22Rv1 (cell line): ENCODE measurements around the gene SERPINA5.
"Not testable (repeated sequence)": the region's sequence is repeated elsewhere in the genome, so short reads cannot be mapped to it uniquely, and the experiment has no call there.

Experiments used
- H3K27ac ChIP-seq: fragments of 450-650 bp; 2 replicates; pipeline ENCODE4 v1.5.1; 2017
- ZFX ChIP-seq: fragments of 450-650 bp; IDR thresholded peaks from 2 replicates; pipeline ENCODE4 v1.6.1; 2017; ENCODE audit warnings: antibody characterized with exemption, borderline replicate concordance
- TF ChIP-seq, protein P1 (sequence below): fragments of 450-650 bp; IDR thresholded peaks from 2 replicates; pipeline ENCODE4 v1.5.1; 2017; ENCODE audit warnings: mild to moderate bottlenecking

SERPINA5 gene

DNA sequence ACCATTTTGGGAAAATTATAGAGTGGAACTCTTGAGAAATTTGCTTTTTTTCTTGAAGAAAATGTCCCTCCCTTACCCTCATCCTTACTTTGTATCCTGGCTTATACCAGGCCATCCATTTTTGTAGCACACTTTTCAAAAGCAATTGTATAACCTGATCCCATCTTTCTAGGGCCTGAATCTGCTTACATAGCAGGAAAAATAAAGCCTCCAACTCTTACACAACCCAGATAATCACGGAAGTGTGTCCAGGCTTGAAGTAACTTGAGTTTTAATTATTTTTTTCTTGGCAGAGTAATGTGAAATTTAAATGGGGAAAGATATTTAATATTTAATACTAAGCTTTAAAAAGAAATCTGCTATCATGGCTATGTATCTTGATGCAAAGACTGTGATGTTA is 53.9 kb downstream of the SERPINA5 start:
- TF ChIP-seq, protein P1, sequence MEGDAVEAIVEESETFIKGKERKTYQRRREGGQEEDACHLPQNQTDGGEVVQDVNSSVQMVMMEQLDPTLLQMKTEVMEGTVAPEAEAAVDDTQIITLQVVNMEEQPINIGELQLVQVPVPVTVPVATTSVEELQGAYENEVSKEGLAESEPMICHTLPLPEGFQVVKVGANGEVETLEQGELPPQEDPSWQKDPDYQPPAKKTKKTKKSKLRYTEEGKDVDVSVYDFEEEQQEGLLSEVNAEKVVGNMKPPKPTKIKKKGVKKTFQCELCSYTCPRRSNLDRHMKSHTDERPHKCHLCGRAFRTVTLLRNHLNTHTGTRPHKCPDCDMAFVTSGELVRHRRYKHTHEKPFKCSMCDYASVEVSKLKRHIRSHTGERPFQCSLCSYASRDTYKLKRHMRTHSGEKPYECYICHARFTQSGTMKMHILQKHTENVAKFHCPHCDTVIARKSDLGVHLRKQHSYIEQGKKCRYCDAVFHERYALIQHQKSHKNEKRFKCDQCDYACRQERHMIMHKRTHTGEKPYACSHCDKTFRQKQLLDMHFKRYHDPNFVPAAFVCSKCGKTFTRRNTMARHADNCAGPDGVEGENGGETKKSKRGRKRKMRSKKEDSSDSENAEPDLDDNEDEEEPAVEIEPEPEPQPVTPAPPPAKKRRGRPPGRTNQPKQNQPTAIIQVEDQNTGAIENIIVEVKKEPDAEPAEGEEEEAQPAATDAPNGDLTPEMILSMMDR, result no peak
- no peak for TF ChIP-seq ZFX
- no peak overlapping the region for H3K27ac ChIP-seq

DNA sequence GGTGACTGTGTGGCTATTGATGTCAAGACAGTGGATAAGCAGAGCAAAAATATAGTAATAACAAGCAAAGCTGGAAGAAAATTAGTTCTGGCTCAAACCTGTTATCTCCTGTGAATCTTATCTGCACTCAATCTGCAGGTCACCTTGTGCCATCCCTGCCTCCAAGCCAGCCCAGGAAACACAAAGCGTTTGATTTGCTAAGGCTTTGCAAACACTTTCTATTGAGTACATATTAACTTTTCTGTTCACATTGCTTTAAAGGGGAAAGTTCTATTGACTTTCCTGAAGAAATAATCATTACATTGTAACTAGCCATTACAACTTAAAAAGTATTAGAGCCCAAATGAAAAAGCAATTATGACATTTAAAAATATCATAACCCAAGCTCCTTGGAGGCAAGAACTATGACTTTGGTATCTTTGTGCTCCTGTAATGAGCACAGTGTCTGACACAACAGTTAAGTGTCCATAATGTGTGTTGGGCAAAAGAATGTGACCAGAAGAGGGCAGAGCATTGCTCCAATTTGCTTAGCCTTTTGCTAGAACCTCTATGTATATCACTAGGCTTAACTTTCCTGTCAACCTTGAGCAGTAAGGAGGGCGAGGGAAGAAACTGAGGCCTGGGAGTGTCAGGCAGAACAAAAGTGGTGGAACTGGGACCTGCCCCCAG is 55.7 kb downstream of the SERPINA5 start:
- TF ChIP-seq ZFX, result no peak
- TF ChIP-seq, protein P1, result peak; percentile 34; the same call in 1 of the 2 replicates

DNA sequence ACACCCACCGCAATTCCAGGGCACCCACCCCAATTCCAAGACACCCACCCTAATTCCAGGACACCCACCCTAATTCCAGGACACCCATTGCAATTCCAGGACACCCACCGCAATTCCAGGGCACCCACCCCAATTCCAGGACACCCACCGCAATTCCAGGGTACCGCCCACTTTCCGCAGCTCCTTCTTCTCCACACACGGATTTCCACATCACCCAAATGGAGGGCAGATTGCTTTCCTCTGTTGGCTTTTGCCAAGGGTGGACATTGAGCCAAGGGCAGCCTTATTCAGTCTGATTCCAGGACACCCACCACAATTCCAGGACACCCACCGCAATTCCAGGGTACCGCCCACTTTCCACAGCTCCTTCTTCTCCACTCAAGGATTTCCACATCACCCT is 56.6 kb downstream of the SERPINA5 start:
- not testable (repeated sequence) for H3K27ac ChIP-seq

More for the DNA sequence above, 55.7 kb downstream of the SERPINA5 start:
- no peak overlapping the region for H3K27ac ChIP-seq

DNA sequence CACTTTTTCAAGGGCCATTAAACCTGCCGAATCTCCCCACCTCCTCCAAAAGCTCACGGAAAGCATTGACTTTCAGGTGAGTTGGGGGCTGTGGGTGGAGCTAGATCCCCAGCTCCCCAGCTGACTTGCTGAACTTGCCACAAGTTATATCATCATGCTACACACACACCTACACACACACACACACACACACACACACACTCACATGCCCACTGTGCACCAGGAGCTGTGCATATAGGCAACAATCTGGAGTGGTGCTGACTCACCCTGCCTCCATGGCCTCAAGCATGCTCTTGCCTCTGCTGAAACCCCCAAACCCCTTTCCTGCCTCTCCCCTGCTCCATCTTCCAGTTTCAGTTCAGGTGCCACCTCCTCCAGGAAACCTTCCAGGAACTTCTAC is 57.1 kb downstream of the SERPINA5 start:
- H3K27ac ChIP-seq, result no peak overlapping the region
- no peak for TF ChIP-seq ZFX
- TF ChIP-seq, protein P1, result no peak

DNA sequence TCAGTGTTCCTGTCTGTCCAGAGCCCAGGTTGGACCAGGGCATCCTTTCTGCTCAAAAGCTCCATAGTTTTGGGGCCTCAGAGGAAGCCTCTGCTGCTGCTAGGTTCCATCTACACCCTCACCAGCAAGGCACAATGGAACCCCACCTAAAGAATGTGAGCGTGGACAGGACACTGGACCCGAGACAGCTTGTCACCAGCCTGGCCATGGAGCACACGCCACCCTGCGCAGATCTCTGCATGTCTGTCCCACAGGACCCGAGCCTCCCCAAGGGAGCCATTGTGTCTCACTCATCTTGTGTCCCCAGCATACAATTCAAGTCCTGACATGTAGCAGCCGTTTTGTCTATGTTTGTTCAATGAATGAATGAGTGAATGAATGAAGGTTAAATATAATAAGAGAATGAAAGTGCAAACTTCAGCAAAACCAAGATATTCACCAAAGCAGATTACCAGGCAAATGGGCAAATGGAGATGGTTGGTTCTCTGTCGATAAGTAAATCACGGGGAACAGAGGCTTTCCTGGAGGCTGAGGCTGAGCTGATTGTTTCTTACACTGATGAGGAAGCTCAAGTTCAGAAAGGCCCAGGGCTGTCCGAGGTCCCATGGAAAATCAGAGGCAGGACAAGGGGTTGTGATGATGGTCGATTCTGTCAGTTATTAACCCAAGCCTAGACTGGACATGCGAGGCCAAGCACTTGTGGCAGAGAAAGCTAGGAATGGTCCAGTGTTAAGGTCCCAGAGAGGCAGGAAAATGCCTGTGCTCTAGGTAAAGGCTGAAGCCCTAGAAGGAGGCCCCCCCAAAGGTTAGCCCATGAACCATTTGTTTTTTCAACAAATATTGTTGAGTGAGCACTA is 58.0 kb downstream of the SERPINA5 start:
- no peak overlapping the region for H3K27ac ChIP-seq
- TF ChIP-seq, protein P1, result no peak
- no peak for TF ChIP-seq ZFX

DNA sequence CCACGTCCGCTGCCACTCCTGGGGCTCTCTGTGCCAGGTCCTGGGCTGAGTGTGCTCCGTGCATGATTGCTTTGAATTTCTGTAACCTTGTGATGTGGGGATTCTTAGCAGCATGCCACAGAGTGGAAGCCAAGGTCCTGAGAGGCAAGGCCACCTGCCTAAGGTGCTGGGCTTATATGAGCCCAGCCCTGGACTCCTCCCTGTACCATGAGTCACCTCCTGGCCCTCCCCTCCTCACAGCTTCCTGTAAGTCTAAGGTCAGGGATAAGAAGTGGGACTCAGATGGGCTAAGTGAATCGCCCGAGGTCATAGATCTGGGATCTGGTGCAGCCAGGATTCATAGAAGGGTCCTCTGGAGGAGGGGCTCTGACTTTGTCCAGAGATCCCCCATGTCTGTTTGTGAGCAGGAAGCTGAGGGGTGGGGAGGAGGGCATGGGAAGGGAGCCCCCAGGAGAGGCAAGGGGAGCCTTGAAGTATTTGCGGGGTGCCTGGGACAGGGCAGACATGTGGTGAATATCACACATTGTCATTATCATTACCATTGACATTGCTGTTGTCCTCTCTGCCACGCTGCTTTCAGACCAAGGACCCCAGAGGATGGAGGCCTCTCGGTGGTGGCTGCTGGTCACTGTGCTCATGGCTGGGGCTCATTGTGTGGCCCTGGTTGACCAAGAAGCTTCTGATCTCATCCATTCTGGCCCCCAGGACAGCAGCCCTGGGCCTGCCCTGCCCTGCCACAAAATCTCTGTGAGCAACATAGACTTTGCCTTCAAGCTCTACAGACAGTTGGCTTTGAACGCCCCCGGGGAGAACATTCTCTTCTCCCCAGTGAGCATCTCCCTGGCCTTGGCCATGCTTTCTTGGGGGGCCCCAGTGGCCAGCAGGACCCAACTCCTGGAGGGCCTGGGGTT is 59.8 kb downstream of the SERPINA5 start:
- TF ChIP-seq ZFX, result no peak
- TF ChIP-seq, protein P1, result no peak

DNA sequence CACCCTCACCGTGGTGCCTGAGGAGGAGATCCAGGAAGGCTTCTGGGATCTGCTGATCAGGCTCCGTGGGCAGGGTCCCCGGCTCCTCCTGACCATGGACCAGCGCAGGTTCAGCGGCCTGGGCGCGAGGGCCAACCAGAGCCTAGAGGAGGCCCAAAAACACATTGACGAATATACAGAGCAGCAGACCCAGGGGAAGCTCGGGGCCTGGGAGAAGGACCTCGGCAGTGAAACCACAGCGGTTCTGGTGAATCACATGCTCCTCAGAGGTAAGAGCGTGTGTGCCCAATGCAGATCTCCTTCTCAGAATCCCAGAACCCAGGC is 60.4 kb downstream of the SERPINA5 start:
- TF ChIP-seq, protein P1, result no peak
- no peak for TF ChIP-seq ZFX

More for the DNA sequence above, 59.8 kb downstream of the SERPINA5 start:
- H3K27ac ChIP-seq, result no peak overlapping the region

More for the DNA sequence above, 60.4 kb downstream of the SERPINA5 start:
- no peak overlapping the region for H3K27ac ChIP-seq
